ENCODE measurements around the gene DESI2.
"Not testable (repeated sequence)": the region's sequence is repeated elsewhere in the genome, so short reads cannot be mapped to it uniquely, and the experiment has no call there.

Gene DESI2

DNA sequence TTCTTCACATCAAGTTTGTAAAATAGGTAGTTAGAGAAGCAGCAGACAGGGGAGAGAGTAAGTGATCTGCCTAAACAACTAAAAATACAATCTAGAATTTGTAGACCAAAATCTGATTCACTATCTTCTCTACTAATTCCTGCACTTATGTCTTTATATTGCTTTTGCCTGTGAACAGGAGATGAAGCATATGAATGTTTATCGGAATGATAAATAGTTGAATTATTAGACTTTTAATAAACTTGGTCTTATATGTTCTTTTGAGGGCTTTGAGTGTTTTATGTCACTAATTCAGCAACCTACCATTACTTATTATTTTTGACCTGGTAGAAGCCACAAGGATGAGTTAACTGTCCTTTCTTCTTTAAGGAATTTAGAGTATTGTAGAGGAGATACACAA is 2.3 kb downstream of the DESI2 start:
- no peak for DNase-seq

DNA sequence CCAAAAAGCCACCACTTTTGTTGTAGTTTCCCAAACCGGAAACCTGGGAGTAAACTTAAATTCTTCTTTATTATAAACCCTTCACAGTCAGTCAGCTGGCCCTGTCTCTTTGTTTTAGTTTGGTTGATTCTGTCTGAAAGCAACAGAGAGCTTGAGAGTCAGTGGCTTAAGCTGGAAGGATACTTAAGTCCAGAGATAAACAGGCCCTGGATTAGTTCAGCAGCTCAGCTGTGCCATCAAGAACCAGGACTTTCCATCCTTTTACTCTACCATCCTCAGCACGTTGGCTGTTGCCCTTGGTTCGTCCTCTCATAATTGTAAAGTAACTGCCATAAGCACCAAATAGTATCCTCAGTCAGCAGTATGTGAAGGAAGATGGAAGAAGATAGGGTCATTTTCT is 4.5 kb downstream of the DESI2 start:
- DNase-seq = no peak

DNA sequence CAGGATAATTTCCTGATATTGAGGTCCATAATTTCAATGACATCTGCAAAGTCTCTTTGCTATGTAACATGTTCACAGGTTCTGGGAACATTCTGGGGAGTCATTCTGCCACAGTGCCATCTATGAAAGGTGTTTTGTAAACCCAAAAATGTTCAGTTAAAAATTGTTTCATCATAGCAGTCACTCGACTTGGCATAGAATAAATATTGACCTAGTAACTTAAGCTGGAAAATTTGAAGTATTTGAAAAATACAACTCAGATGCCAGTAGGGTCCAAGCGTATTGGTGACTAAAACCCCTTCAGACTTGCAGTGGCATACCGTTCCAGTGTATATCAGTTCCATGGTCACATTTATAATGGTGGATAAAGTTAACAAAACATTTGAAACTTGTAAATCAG is 6.8 kb downstream of the DESI2 start:
- DNase-seq = no peak

DNA sequence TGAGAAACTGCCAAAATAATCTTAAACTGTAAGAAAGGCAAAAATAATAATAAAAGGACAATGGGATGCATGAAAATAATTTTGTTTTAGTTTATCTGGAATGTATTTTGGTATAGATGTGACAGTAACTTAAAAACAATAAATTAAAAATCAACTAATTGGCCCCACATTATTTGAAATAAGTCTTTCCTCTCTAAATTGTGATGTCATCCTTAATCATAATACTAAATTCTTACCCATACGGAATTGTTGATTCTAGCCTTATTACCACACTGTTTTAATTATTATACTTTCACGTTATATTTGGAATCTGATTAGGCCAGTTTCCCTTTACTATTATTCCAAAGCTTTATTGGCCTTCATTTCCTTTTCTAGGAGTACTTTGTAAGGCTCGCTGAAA is 7.7 kb downstream of the DESI2 start:
- DNase-seq = no peak

DNA sequence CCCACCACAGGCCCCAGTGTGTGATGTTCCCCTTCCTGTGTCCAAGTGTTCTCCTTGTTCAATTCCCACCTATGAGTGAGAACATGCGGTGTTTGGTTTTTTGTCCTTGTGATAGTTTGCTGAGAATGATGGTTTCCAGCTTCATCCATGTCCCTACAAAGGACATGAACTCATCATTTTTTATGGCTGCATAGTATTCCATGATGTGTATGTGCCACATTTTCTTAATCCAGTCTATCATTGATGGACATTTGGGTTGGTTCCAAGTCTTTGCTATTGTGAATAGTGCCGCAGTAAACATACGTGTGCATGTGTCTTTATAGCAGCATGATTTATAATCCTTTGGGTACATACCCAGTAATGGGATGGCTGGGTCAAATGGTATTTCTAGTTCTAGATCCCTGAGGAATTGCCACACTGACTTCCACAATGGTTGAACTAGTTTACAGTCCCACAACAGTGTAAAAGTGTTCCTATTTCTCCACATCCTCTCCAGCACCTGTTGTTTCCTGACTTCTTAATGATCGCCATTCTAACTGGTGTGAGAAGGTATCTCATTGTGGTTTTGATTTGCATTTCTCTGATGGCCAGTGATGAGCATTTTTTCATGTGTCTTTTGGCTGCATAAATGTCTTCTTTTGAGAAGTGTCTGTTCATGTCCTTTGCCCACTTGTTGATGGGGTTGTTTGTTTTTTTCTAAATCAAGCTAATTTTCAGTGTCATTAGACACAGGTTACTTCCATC is 8.8 kb downstream of the DESI2 start:
- DNase-seq = not testable (repeated sequence)

DNA sequence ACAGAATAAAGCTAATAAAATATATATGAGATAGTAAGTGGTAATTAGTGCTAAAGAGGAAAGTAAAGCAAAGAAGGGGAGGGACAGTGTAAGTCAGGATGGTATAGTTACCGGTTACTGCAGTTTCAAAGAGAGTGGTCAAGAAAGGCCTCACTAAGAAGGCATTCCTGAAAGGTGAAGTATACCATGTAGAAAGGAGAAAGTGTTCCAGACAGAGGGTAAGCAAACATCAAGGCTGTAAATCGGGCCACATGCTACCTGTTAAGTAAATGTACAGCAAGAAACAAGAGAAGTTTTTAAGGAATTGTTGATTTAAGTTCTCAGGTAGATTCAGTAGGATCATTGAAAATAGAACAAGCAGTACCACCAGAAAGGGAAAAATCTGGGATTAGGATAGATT is 9.7 kb downstream of the DESI2 start:
- DNase-seq = no peak

DNA sequence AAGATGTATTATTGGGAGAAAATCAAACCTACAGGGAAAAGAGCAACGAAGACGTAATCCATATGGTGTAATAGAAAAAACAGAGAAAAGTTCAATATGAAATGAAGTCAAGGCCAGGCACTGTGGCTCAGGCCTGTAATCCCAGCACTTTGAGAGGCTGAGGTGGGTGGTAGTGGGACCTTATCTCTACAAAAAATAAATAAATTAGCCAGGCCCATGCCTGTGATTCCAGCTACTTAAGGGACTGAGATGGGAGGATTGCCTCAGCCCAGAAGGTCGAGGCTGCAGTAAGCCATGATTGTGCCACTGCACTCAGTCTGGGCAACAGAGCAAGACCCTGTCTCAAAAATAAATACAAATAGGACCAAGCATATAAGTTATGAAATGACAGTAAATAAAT is 11.4 kb downstream of the DESI2 start:
- DNase-seq = no peak

DNA sequence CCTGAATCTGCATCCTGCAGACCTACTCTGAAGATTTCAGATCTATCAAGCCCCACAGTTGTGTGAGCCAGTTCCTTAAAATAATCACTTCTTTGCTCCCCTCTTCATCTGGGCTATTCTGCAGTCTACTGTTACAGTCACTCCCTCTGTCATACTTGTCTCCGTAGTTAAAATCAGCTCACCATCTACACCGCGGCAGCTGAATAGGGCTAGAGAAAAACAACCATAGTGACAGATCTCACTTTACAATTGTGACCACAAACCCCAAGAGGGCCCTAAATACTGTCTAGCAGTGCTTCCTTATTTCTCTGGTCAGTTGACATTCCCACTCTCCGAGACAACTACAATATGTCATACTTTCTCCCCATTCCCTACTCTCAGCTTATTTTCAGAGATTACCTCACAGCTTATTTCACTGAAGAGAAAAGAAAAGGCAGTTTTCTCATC is 12.9 kb downstream of the DESI2 start:
- no peak for DNase-seq

DNA sequence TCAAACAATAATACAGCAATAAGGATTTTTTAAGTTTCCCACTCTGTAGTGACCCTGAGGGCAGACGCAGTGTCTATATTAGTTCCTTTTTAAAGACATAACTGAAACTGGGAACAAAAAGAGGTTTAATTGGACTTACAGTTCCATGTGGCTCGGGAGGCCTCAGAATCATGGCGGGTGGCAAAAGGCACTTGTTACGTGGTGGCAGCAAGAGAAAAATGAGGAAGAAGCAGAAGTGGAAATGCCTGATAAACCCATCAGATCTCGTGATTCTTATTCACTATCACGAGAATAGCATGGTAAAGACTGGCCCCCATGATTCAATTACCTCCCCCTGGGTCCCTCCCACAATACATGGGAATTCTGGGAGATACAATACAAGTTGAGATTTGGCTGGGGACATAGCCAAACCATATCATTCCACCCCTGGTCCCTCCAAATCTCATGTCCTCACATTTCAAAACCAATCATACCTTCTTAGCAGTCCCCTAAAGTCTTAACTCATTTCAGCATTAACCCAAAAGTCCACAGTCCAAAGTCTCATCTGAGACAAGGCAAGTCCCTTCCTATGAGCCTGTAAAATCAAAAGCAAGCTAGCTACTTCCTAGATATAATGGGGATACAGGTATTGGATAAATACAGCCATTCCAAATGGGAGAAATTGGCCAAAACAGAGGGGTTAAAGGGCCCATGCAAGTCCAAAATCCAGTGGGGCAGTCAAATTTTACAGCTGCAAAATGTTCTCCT is 13.9 kb downstream of the DESI2 start:
- DNase-seq = not testable (repeated sequence)

DNA sequence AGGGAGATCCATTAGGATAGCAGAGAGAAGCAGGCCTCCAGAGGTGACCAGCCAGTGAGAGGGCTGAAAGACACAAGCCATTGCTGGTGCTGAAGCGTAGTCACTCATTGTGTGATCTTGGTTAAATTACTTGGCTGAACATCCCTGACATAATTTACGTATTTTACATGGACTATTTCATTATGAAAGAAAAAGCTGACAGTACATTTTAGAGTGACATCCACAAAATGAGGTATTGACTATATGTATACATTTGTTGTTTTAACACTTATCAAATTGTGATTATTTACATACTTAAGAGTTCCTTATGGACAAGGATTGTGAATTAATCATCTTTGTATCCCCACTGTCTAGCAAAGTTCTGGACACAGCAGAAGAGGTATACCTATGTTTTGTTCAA is 14.9 kb downstream of the DESI2 start:
- DNase-seq = no peak

DNA sequence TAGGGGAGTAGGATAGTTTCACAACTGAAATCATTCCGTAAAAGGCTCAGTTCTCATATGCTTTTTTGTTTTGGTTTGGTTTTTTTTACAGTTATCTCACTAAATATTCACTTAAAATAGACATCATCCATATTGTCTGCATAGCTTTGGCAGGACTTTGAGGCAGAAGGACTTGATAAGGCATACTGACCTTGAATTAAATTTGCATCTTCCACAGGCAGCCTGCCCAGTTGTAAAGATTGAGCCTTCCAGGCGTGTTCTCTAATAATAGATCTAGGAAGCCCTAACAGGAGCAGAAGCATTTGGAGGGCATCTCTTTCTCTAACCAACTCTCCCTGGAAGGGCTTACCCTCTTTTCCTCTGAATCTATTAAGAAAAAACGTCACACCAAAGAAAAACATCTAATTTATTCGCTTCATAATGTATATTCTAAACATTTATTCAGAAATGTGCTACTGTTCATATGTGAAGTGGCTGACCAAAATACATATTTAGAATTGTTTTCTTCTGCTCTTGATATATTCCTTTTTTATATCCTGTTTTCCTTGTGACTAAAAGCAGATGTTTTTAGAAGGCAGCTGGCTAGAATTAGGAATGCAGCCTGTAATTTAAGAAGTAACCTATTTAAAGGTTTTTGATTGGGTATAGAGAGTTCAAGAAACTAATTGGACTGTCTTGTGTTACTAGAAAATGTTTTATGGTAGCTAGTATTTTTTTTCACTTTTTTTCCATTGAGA is 20.2 kb downstream of the DESI2 start:
- no peak for DNase-seq

DNA sequence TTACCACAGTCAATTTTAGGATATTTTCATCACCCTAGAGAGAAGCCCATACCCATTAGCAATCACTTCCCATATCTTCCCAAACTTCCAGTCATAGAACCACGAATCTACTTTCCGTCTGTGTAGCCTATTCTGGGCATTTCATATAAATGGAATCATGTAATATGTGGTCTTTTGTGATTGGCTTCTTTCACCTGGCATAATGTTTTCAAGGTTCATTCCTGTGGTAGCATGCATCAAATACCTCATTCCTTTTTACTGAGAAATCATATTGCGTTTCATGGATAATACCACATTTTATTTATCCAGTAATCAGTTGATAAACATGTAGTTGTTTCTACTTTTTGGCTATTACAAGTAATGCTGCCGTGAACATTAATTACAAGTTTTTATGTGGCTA is 21.5 kb downstream of the DESI2 start:
- no peak for DNase-seq

DNA sequence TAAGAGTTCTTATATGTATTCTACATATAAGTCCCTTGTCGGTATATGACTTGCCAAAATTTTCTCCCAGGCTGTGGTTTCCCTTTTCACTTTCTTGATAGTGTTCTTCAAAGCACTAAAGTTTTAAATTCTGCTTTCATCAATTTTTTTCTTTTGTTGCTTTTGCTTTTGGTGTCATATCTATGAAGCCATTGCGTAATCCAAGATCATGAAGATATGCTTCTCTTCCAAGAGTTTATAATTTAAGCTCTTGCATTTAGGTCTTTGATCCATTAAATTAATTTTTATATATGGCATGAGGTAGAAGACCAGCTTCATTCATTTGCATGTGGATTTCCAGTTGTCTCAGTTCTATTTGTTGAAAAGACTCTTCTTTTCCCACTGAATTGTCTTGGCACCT is 22.2 kb downstream of the DESI2 start:
- DNase-seq = no peak

DNA sequence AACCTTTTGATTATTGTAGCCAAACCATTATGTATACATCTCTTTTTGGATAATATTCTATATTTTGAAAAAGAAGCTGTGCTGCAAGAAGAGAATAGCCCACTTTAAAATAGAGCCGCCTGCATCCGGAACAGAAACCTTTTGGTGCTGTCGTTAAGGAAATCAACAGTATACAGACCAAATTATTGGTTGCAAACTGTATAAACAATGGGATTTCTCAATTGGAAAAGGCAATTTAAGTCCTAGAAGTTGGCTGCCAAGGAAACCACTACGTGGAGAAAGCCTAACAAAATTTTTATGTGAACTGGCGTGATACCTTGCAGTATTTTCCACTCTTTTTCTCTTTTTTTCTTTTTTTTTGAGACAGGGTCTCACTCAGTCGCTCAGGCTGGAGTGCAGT is 25.8 kb downstream of the DESI2 start:
- DNase-seq = no peak

DNA sequence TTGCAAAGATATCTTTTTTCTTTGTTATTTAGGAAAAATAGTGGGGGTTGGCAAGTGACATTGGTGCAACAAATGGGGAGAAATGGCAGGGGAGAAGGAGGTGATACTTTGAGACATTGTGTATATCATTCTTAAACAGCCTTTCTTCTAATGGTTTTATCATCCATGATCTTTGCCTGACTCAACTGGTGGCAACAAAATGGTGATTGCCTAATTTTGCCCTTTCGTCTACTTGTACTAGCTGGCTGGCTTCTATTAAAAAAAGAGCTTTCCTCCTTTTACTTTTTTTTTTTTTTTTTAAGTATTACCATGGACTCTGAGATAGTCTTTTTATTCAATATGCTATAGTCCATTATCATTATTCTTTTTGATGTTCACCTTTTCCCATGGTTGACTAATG is 27.7 kb downstream of the DESI2 start:
- no peak for DNase-seq

DNA sequence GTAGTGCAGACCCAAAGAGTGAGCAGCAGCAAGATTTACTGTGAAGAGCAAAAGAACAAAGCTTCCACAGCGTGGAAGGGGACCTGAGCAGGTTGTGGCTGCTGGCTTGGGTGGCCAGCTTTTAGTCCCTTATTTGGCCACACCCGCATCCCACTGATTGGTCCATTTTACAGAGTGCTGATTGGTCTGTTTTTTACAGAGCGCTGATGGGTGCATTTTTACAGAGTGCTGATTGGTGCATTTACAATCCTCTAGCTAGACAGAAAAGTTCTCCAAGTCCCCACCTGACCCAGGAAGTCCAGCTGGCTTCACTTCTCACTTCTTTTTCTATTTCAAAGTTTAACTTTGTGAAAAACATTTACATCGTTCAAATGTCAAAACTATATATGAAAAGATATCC is 29.2 kb downstream of the DESI2 start:
- DNase-seq = not testable (repeated sequence)

DNA sequence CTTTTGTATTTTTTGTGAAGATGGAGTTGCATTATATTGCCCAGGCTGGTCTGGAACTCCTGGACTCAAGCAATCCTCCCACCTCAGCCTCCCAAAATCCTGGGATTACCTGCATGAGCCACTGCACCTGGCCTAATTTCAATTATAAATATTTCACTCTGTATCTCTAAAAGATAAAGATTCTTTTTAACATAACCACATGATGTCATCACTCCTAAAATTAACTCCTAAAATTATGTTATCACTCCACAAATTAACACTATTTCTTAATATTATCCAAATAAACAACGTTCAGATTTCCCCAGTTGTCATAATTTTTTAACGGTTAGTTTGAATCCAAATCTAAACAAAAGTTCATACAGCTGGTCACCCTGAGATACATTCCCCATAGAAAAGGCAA is 43.0 kb downstream of the DESI2 start:
- DNase-seq = no peak

DNA sequence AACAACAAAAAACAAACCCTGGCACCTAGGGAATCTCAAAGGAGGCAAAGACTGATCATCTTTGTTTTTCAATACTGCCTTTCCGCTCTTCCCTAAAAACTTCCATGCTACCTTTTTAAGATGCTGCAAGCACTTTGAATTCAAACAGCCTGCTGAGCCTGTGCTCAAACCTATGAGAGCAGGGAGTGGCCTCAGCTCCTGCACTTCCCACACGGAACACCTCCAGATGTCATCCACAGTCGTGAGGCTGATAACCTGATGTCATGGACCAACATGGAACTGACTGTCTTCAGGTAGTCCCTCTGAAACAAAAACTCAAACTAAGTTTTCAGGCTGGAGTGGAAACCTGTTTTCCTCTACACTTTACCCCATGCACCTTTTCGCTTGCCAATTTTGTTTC is 46.8 kb downstream of the DESI2 start:
- no peak for DNase-seq

DNA sequence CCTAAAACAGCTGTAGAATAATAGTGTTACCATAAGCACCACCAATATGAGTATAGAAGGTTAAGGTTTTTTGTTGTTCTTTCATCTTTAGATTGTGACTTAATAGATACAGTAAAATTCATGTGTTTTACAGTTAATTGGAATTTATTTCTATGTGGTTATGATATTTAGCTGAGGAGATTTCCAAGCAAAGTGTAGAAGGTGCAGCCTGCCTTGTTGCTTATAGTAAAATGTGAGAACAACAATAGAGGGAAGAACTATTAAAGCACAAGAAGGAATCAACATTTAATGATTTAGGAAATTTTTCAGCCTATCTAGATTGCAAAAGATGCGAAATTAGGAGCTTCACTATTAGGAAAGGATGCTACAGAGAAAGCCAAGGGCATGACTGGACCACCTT is 47.9 kb downstream of the DESI2 start:
- DNase-seq = no peak

DNA sequence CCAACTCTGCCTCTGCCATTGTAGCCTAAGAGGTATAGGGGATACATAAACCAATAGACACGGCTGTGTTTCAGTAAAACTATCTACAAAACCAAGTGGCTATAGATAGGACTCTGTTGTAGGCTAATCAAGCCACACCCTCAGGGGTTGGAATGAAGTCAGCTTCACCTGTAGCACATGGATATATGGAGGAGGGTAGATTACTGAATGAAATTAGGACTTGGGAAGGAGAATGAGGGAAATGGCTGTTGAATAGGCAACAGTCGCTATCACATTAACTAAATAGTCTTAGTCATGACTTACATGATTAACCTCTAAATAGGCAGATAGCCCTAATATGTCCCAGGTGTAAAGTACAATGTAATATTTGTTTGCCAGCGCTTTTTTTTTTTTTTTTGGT is 49.7 kb downstream of the DESI2 start:
- DNase-seq = no peak

DNA sequence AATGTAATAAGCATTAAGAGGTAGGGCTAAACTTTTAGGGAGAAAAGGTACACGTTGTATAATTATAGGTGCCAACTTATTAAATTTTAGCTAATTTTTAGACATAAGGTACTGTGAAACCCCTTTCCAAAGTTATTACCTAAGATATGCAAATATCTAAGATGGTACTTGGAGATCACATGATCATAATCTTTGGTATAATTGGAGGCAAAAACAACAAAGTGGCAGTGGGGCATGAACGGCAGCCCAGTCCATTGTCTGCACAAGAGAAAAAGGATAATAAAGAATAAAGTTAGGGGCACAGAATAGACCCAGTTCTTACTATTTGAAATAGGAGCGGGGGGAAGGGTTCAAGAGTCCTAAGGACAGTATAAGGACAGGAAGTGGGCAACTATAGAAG is 51.2 kb downstream of the DESI2 start:
- no peak for DNase-seq

DNA sequence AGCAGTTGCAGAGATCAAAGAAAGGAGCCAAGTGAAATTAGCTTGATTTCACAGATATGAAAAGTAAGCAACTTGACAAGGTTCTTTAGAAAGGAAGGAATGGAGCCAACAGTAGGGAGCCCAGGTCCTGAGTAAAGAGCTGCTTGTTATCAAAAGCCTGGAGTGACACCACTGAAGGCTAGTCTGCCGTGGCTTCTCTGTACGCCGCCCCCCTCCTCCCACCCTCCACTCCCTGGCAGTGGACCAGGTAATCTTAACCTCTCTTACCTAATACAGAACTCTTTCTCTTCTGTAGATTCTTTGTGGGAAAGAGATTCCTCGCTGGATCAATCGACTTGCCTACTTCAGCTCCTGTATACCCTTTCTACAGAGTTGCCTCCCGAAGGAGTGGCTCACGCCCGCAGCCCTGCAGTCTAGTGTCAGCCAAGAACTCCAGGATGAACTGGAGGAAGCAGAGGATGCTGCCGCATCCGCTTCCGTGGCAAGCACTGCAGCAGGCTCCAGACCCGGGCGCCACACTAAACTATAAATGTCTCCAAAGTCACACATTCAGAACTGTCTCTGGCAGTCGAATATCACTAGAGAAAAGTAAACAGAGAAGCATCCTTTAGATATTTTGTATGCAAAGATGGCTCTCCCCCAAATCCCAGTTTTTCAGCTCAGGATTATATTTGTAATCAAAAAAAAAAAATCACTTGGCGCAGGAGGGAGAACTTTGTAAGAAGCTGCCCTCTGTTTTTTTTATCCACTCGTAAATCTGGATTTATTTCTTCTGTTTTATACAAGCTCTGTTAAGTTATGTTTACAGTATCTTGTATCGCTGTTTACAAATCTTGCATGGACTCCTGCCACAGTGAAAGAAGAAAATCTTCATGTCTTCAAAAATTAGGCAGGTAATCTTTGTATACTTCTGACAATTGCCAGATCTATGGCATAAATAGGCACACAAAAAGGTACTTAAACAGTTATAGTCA is 52.6 kb downstream of the DESI2 start:
- no peak for DNase-seq

DNA sequence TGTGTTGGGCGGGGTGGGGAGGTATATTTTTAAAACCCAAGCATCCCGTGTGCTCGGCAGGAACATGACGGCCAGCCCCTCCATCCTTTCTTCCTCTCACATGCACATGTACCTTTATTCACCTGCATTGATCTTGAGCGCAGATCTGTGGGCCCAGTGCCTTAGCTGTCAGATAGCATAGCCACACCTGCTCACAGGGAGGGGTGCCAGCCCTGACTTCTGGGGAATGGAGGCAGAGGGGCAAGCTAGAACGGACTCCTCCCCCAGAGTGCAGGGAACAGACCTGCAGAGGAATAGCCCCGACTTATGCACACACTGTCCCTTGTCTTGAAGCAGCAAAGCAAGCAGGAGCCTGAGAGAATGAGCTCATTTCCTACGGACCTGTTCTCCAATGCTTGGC is 56.1 kb downstream of the DESI2 start:
- no peak for DNase-seq
